H1 (cell line): Measurements from ENCODE around the gene TCN2. TPM values are rescaled to one million over a fixed set of nuclear protein-coding genes. Genes with fewer than 3 reads are reported as not detected.

ENCODE experiments used
- BACH1 ChIP-seq: IDR thresholded peaks from 2 replicates; pipeline ENCODE4 v1.6.1; 2012; ENCODE audit warnings: low read length, improper control_type of control experiment
- CHD2 ChIP-seq: IDR thresholded peaks from 2 replicates; pipeline ENCODE4 v1.6.1; 2012; ENCODE audit warnings: low read length, improper control_type of control experiment
- EGR1 ChIP-seq: IDR thresholded peaks from 2 replicates; pipeline ENCODE4 v1.6.1; 2011; ENCODE audit warnings: low read depth, low read length, borderline replicate concordance
- FOSL1 ChIP-seq: IDR thresholded peaks from 2 replicates; pipeline ENCODE4 v1.6.1; 2011; ENCODE audit warnings: mild to moderate bottlenecking, low read depth, low read length, moderate library complexity; ENCODE audit not compliant: insufficient read depth
- KDM5A ChIP-seq: fragments of 200-600 bp; IDR thresholded peaks from 2 replicates; pipeline ENCODE4 v1.7.1; 2012; ENCODE audit warnings: mild to moderate bottlenecking, low read length, inconsistent platforms, mixed read lengths
- POLR2A ChIP-seq, 2 experiments: IDR thresholded peaks; 1 replicate in 1 of 2; 2 replicates in 1 of 2; pipeline ENCODE4 v1.6.1; 2011; ENCODE audit warnings: low read depth in 2 of 2, low read length in 2 of 2, mild to moderate bottlenecking in 2 of 2; ENCODE audit errors: control extremely low read depth in 1 of 2
- RNF2 ChIP-seq: fragments of 200-900, 300-1000 bp; sonication (generic); IDR thresholded peaks from 2 replicates; pipeline ENCODE4 v1.7.1; 2016; ENCODE audit warnings: borderline replicate concordance, low read depth, mild to moderate bottlenecking, antibody characterized with exemption, low read length; ENCODE audit not compliant: poor library complexity, severe bottlenecking; ENCODE audit errors: missing control alignments
- SP4 ChIP-seq: IDR thresholded peaks from 2 replicates; pipeline ENCODE4 v1.6.1; 2012; ENCODE audit warnings: low read length, inconsistent platforms
- SRF ChIP-seq: IDR thresholded peaks from 2 replicates; pipeline ENCODE4 v1.6.1; 2011; ENCODE audit warnings: mild to moderate bottlenecking, low read depth, low read length, moderate library complexity
- TAF1 ChIP-seq: IDR thresholded peaks from 2 replicates; pipeline ENCODE4 v1.6.1; 2011; ENCODE audit warnings: mild to moderate bottlenecking, low read depth, low read length
- polyA plus RNA-seq, 7 experiments: library from polyadenylated mRNA; depleted of rRNA in 3 of 7; stranded (reverse) in 5 of 7; unstranded in 2 of 7; fragments of >200 nt in 5 of 7; fragments of 200-250 nt in 2 of 7; gene quantifications; 1 replicate in 5 of 7; 2 replicates in 1 of 7; 4 replicates in 1 of 7; pipeline versions ENCODE4 v1.2.1 to v1.2.3, GENCODE V29; 2011 to 2013; ENCODE audit warnings: missing spikeins in 2 of 7, mixed read lengths in 2 of 7
- total RNA-seq: library from RNA; stranded (reverse); fragmentation: NEBNext Ultra II Directional; extraction: Animal tissue kit (Norgen Biotek cat#: 25700); gene quantifications from 2 replicates; pipeline ENCODE4 v1.2.1, GENCODE V29; 2021
- TF ChIP-seq, protein P1 (sequence below): fragments of 300-600 bp; sonication (generic); IDR thresholded peaks from 2 replicates; pipeline ENCODE4 v1.7.1; 2012; ENCODE audit warnings: low read length, moderate library complexity, mild to moderate bottlenecking, inconsistent platforms; ENCODE audit not compliant: insufficient replicate concordance

TCN2 gene
- total and polyA plus RNA-seq, 2 of the 8 experiments (the other 6 are each of a cell fraction or from before 2014, with no cell fraction given) = 30.0 to 87.8 TPM

DNA sequence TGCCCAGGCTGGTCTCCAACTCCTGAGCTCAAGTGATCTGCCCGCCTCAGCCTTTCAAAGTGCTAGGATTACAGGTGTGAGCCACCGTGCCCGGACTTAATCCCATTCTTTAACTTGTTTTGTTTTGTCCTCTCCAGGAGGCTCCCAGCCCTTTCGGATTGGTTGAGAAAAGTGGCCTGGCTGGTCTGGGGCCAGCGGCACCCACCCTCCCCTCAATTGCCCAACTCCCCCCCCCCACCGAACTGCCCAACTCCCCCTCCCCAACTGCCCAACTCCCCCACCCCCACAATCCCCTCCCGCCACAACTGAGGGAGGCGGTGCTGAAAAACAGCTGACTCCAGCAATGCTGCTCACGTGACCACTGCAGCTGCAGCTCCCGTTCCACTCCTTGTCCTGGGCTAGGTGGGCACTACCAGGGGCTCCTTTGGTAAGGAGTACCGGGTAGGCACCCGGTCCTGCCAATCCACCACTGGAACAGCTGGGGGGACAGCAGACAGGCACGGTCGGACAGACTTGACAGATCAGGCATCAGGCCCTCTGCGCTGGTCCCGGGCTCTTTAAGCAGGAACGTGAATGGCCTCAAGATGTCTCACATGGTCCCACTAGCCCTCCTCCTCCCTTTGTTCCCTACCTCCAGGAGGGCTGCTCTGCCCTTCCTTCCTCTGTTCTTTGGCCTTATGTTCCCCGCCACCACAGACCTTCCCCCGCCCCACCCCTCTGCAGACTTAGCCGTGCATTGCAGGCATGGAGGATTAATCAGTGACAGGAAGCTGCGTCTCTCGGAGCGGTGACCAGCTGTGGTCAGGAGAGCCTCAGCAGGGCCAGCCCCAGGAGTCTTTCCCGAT lies at the start of gene TCN2 (continued):
- TF ChIP-seq BACH1 (no peak), EGR1 (0 out of 2 replicates have a peak, but pooled peaks have one; percentile 18), SP4 (no peak), RNF2 (no peak), FOSL1 (no peak), POLR2A (IDR thresholded peaks at IDR 0.05; ENCODE audit: control extremely low read depth in 1 of 2, low read depth in 2 of 2, low read length in 2 of 2) (peak; percentile 74 to 81), KDM5A (no peak; the same call in 1 of the 2 replicates), TAF1 (peak; percentile 73), SRF (no peak), CHD2 (0 out of 2 replicates have a peak, but pooled peaks have one; percentile 24)
- TF ChIP-seq, protein P1, sequence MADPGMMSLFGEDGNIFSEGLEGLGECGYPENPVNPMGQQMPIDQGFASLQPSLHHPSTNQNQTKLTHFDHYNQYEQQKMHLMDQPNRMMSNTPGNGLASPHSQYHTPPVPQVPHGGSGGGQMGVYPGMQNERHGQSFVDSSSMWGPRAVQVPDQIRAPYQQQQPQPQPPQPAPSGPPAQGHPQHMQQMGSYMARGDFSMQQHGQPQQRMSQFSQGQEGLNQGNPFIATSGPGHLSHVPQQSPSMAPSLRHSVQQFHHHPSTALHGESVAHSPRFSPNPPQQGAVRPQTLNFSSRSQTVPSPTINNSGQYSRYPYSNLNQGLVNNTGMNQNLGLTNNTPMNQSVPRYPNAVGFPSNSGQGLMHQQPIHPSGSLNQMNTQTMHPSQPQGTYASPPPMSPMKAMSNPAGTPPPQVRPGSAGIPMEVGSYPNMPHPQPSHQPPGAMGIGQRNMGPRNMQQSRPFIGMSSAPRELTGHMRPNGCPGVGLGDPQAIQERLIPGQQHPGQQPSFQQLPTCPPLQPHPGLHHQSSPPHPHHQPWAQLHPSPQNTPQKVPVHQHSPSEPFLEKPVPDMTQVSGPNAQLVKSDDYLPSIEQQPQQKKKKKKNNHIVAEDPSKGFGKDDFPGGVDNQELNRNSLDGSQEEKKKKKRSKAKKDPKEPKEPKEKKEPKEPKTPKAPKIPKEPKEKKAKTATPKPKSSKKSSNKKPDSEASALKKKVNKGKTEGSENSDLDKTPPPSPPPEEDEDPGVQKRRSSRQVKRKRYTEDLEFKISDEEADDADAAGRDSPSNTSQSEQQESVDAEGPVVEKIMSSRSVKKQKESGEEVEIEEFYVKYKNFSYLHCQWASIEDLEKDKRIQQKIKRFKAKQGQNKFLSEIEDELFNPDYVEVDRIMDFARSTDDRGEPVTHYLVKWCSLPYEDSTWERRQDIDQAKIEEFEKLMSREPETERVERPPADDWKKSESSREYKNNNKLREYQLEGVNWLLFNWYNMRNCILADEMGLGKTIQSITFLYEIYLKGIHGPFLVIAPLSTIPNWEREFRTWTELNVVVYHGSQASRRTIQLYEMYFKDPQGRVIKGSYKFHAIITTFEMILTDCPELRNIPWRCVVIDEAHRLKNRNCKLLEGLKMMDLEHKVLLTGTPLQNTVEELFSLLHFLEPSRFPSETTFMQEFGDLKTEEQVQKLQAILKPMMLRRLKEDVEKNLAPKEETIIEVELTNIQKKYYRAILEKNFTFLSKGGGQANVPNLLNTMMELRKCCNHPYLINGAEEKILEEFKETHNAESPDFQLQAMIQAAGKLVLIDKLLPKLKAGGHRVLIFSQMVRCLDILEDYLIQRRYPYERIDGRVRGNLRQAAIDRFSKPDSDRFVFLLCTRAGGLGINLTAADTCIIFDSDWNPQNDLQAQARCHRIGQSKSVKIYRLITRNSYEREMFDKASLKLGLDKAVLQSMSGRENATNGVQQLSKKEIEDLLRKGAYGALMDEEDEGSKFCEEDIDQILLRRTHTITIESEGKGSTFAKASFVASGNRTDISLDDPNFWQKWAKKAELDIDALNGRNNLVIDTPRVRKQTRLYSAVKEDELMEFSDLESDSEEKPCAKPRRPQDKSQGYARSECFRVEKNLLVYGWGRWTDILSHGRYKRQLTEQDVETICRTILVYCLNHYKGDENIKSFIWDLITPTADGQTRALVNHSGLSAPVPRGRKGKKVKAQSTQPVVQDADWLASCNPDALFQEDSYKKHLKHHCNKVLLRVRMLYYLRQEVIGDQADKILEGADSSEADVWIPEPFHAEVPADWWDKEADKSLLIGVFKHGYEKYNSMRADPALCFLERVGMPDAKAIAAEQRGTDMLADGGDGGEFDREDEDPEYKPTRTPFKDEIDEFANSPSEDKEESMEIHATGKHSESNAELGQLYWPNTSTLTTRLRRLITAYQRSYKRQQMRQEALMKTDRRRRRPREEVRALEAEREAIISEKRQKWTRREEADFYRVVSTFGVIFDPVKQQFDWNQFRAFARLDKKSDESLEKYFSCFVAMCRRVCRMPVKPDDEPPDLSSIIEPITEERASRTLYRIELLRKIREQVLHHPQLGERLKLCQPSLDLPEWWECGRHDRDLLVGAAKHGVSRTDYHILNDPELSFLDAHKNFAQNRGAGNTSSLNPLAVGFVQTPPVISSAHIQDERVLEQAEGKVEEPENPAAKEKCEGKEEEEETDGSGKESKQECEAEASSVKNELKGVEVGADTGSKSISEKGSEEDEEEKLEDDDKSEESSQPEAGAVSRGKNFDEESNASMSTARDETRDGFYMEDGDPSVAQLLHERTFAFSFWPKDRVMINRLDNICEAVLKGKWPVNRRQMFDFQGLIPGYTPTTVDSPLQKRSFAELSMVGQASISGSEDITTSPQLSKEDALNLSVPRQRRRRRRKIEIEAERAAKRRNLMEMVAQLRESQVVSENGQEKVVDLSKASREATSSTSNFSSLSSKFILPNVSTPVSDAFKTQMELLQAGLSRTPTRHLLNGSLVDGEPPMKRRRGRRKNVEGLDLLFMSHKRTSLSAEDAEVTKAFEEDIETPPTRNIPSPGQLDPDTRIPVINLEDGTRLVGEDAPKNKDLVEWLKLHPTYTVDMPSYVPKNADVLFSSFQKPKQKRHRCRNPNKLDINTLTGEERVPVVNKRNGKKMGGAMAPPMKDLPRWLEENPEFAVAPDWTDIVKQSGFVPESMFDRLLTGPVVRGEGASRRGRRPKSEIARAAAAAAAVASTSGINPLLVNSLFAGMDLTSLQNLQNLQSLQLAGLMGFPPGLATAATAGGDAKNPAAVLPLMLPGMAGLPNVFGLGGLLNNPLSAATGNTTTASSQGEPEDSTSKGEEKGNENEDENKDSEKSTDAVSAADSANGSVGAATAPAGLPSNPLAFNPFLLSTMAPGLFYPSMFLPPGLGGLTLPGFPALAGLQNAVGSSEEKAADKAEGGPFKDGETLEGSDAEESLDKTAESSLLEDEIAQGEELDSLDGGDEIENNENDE = no peak
